GM19455 (cell line): Measurements from ENCODE around the gene KISS1R.

Experiments used
- ATAC-seq: cut with Tn5 transposase; IDR thresholded peaks from one replicate; pipeline ENCODE4 v1.9.1; 2021; ENCODE audit not compliant: unreplicated experiment

Gene KISS1R

DNA sequence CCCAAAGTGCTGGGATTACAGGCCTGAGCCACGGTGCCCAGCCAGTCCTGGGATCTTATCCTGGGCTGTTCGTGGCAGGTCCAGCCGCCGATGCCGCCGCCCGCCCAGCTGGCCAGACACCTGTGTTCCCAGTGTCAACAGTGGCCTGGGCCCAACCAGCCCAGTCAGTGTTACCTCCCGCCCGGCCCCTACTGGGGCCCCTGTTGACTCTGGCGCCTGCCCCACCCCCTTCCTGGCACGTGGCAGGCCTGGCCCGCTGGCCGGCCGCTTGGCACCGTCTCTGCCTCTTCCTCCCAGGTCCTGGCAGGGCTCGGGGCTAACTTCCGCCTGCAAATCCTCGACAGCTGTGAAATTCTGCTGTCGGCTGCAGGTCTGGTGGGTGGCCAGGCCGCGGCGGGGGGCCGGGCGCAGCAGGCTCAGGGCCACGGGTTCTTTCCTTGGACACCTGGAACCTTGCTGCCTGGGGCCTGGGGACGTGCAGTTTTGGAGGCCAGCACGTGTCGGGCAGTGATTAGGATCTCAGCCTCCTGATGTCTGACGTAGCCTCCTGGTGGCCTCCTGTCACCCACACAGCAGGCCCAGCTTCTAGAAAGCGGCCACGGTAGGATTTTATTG, 17.8 kb downstream of the KISS1R start:
- ATAC-seq, result no peak

GRCh38 chr19:936175-936546, 19.0 kb downstream of the KISS1R start:
- no peak for ATAC-seq

DNA sequence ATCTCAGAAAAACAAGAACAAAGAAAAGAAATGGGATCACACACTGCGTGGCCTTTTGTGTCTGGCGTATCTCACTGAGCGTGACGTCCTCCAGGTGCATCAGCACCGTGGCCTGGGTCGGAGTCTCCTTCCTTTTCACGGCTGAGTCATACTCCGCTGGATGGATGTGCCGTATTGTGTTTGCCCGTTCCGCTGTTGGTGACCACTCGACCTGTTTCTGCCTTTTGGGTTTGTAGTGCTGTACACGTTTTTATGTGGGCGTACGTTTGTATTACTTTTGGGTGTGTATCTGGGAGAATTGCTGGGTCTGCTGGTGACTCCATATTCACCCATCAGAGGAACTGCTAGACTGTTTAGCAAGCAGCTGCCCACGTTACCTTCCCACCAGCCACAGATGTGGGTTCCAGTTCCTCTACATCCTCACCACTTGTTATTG, 20.1 kb downstream of the KISS1R start:
- no peak for ATAC-seq

- ATAC-seq, result no peak
Observed at GRCh38 chr19:938233-938923, 21.2 kb downstream of the KISS1R start.

DNA sequence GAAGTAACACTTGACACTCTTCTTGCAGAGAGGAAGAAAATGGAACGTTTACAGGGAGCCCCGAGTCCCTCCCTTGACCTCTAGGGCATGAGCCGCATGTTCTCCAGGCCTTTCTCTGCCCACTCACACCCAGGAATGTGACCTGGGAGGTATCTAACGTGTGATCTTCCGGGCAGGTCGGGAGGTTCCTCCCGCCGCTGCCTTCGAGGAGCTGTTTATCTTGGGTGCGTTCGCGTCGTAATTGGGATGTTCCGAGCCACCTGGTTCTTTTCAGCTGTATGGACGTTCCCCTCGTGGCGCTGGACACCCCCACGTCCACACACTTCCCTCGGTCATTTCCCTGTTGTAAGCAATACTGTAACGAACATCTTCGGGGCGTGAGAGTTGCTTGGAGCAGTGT, 22.3 kb downstream of the KISS1R start:
- ATAC-seq, result no peak

DNA sequence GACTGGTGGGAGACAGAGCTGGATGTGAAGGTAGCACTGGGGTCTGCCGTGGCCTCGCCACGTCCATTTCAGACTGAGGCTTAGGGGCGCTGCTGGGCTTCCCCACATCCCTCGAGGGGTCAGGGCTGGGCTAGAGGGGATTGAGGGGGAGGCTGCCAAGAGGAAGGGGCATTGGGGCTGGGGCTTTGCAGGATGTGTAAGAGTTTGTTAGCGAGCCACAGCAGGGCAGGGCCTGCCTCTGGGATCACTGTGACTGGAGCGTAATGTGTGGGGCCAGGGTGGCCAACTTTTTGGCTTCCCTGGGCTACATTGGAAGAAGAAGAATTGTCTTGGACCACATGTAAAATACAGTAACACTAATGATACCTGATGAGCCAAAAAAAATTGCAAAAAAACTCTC, 22.8 kb downstream of the KISS1R start:
- ATAC-seq, result no peak

- no peak for ATAC-seq
Observed at GRCh38 chr19:940591-941291, 23.6 kb downstream of the KISS1R start.

DNA sequence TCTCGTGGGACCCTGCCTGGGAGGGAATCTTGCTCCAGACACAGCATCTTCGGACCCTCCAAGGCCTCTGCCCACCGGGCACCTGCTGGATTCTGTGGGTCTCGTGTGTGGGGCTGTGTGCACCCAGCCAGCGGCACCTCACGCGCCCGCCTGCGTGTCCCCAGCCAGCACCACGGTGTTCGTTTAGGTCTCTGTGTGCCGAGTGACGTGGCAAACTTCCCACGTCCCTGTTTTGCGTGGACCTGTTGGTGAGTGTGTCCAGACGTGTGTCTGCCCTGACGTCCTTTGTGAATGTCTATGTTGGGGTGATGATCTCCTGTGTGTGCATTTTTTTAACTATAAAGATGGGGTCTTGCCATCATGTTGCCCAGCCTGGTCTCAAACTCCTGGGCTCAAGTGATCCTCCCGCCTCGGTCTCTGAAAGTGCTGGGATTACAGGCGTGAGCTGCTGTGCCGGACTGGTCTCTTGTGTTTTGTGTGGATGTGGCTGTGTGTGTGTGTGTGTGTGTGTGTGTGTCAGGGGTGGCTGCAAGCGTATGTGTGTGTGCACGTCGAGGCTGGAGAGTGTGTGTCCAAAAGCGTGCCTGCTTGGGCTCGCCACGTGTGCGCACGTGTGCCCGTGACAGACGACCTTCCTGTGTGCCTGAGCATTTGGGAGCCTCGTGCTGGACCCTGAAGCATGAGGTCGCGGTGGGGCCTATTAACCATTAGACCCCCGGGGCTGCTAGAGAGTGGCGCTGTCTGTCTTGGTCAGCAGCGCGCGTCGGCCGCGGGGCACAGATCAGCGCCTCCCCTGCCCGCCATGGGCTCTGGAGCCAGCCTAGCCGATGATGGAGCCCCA, 24.4 kb downstream of the KISS1R start:
- no peak for ATAC-seq

GRCh38 chr19:942133-942645, 25.1 kb downstream of the KISS1R start:
- ATAC-seq, result no peak

DNA sequence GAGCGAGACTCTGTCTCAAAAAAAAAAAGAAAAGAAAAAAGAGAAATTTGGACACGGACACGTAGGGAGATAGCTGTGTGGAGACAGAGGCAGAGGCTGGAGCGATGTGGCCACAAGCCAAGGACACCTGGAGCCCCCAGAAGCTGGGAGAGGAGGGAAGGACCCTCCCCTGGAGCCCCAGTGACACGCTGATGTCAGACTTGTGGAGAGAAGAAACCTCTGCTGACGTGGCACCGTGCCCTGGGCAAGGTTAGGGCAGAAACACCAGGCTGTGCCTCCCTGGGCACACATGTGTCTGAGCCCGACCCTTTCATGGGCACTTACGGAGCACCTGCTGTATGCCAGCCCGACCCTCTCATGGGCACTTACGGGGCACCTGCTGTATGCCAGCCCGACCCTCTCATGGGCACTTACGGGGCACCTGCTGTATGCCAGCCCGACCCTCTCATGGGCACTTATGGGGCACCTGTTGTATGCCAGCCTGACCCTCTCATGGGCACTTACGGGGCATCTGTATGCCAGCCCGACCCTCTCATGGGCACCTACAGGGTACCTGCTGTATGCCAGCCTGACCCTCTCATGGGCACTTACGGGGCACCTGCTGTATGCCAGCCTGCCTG, 26.5 kb downstream of the KISS1R start:
- no peak for ATAC-seq

GRCh38 chr19:944171-944567, 27.0 kb downstream of the KISS1R start:
- ATAC-seq, result no peak

DNA sequence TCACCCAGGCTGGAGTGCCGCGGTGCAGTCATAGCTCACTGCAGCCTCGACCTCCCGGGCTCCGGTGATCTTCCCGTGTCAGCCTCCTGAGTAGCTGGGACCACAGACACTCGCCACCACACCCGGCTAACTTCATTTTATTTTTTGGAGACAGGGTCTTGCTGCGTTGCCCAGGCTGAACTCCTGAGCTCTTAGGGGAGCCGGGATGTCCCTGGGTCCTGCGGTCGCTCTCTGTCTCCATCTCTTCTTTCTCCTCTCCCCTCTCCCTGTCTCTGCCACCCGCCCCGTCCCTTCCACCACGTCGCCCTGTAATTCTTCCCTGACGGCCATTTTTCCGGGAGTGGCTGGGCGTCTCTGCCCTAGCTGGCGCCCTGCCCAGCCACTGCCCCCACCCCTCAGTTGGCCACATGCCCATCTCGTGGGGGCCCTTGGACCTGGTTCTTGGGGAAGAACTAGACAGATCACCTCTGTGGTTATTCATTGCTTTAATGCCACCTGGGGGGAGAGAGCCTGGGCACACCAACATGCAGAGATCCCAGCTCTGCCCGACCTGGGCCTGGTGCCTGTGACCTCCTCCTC, 27.6 kb downstream of the KISS1R start:
- ATAC-seq, result no peak

- ATAC-seq, result no peak
Observed at GRCh38 chr19:945401-946252, 28.5 kb downstream of the KISS1R start.

GRCh38 chr19:947090-947706, 30.1 kb downstream of the KISS1R start:
- peak; percentile 18 for ATAC-seq

DNA sequence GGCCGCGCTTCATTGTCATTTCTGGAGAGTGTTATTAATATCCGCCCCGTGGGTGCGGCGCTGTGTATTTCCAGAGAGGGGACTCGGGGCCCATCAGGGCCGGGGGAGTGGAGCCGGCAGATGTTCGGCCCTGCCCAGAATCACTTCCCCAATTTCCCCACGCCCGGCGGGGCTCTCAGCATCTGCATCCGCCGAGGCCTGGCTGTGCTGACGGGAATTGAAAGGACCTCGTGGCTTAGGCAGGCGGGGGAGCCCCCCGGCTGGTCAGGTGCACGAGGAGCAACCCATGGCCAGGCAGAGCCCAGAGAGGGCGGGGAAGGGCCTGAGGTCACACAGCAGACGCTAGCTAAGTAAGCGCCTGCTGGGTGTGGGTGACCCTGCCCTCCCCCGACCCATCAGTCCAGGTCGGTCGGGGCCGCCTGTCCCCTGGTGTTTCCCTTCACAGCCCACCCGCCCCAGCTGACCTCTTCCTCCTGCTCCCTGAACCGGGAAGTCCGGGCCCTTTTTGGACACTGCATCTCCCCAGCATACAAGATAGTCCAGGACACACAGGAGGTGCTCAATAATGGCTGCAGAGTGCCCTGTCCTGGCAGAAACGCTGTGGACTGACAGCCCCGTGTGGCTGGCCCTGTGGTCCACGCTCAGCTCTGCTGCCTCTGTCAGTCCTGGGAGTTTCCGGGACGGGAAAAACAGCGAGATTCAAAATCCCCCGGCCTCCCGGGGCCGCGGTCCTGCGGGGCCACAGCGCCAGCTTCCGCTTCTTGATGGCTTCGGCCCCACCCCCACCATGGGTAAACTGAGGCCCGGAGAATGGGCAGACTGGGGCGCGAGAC, 30.8 kb downstream of the KISS1R start:
- ATAC-seq, result peak; percentile 52

DNA sequence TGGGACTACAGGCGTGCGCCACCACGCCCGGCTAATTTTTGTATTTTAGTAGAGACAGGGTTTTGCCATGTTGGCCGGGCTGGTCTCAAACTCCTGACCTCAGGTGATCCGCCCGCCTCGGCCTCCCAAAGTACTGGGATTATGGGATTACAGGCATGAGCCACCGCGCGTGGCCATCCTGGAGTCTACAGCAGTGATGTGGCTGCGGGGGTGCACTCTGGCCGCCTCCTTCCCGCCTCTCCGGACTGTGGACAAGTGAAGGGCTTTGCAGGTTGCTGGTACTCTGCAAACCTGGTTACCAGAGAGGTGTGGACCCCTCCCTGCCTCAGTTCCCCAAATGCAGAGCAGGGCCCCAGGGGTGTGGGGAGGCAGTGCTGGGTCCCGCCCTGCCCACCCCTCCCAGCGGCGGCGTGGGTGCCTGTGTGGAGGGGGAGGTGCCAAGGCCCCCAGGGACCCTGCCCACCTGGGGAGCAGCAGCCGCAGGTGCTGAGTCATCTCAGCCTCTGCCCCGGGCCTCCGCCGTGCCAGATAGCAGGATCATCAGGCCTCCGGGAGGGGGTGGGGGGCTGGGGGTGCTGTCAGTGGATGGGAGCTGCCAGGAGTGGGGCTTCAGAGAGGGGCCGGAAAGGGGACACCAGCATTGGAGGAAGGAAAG, 31.8 kb downstream of the KISS1R start:
- no peak for ATAC-seq

- no peak for ATAC-seq
Observed at GRCh38 chr19:950352-951066, 33.4 kb downstream of the KISS1R start.
